T-helper 2 cell treated with Interferon-gamma antibody and Interleukin-4, amounts not matched to agents 5 μg/mL and 100 μg/mL, for 36 hours (primary cell): ENCODE measurements around the gene ZNF630.
"Not testable (repeated sequence)": the region's sequence is repeated elsewhere in the genome, so short reads cannot be mapped to it uniquely, and the experiment has no call there.

Experiments
- DNase-seq: peaks from one replicate; pipeline ENCODE4 v3.0.0; 2021; ENCODE audit warnings: low spot score
- H3K27ac Mint-ChIP-seq: one replicate; pipeline ENCODE4 v1.8.0; 2021; ENCODE audit warnings: mild to moderate bottlenecking, mixed read lengths
- H3K27me3 Mint-ChIP-seq: one replicate; pipeline ENCODE4 v1.8.0; 2021; ENCODE audit warnings: low read depth, mixed read lengths
- H3K36me3 Mint-ChIP-seq: one replicate; pipeline ENCODE4 v1.8.0; 2021; ENCODE audit warnings: low read depth, mixed read lengths
- H3K4me1 Mint-ChIP-seq: one replicate; pipeline ENCODE4 v1.8.0; 2021; ENCODE audit warnings: low read depth, mixed read lengths
- H3K4me3 Mint-ChIP-seq: one replicate; pipeline ENCODE4 v1.8.0; 2022; ENCODE audit warnings: mild to moderate bottlenecking, moderate library complexity, mixed read lengths
- H3K9me3 Mint-ChIP-seq: one replicate; pipeline ENCODE4 v1.8.0; 2021; ENCODE audit warnings: mixed read lengths

ZNF630 gene

DNA sequence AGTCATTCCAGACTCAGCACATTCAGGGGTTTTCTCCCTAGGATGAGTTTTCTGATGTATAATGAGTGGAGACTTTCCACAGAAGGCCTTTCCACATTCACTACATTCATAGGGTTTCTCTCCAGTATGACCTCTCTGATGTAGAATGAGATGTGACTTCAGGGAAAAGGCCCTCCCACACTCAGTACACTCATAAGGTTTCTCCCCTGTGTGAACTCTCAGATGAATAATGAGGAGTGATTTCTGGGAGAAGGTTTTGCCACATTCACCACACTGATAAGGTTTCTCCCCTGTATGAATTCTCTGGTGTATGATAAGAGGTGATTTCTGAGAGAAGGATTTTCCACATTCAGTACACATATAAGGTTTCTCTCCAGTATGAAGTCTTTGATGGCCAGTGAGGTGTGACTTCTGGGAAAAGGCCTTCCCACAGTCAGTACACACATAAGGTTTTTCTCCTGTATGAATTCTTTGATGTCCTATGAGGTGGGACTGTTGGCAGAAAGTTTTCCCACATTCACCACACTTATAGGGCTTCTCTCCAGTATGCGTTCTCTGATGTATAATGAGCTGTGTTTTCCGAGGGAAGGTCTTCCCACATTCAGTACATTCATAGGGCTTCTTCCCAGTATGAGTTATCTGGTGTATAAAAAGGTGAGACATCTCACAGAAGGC, 12.7 kb downstream of the ZNF630 start:
- Mint-ChIP-seq H3K4me1 (no peaks in the 10 kb centered on the region), H3K4me3 (no peak overlapping the region), H3K36me3 (peaks cover 8% of the 10 kb centered on the region), H3K9me3 (peaks cover 23% of the 10 kb centered on the region), H3K27me3 (no peaks in the 10 kb centered on the region), H3K27ac (no peak overlapping the region)
- no peak for DNase-seq

DNA sequence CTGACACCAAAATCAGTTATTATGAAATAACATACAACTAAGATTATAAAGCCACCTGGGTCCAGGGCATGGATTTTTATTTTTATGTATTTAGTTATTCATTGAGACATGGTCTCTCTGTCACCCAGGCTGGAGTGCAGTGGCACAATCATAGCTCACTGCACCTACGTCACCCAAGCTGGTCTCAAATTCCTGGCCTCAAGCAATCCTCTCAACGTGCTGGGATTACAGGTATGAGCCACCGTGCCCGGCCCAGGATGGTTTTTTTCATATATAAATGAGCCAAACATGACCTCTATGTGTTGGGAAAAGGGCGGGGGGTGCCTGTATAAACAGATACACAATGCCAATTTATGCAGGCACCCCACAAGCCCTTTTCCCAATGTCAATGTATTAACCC, 24.6 kb downstream of the ZNF630 start:
- Mint-ChIP-seq H3K36me3 (no peaks in the 10 kb centered on the region), H3K27me3 (no peaks in the 10 kb centered on the region), H3K4me1 (no peaks in the 10 kb centered on the region), H3K4me3 (no peak overlapping the region), H3K9me3 (no peaks in the 10 kb centered on the region), H3K27ac (no peak overlapping the region)
- no peak for DNase-seq

DNA sequence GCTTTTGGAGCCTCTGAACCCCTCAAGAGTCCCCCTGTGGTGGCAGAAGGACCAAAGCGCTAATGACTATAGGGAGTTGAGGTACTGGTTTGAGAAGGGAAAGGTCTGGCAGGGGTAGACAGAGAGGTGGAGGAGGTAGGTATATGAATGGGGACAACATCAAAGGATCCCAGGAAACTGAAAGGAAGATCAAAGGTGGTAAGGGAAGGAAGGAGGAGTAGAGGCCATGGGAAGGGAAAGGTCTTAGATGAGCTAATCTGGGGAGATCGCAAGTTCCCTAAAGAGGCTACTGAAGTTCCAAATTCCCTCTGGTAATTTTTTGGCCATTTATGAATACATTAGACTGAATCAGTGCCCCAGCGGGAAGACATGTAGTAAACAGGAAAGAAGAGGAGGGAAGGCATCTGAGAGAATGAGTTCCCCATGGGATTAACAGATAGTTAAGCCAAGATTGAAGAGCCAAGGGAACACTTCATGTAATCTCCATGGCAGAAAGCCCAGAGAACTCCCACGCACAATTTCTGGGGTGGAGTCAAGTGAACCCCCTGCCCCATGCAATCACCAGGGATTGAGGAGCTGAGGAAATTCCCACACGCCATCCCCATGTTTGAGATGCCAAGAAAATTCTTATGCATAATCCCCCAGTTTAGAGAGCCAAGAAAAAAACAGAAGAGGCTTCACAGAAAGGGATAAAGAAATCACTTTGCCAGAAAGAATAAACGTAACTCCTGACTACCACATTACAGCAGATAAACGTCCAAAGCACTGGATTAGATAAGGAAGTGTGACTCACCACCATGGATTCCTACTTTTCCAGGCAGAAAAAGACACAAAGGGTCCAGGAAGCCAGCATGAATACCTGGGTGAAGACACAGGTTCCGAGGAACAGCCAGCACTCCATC, 25.8 kb downstream of the ZNF630 start:
- Mint-ChIP-seq H3K36me3 (no peaks in the 10 kb centered on the region), H3K9me3 (no peaks in the 10 kb centered on the region), H3K4me1 (no peaks in the 10 kb centered on the region), H3K4me3 (no peak overlapping the region), H3K27me3 (no peaks in the 10 kb centered on the region), H3K27ac (no peak overlapping the region)
- no peak for DNase-seq

DNA sequence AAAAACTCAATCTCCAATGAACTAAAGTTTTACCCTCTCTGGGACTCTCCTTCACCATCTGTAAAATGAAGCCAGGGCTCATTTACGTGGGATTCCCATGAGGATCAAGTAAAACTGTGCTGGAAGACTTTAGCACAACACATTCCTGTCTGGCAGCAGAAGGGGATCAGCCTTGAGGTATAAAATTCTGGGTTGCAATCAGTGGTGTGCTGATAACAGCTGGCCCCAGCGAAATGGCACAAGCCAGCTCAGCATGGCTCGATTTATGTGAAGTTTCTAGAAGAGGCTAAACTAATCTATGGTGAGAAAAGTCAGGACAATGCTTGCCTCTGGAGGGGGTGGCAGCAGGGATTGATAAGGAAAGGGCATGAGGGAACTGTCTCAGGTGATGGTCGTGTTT, 28.4 kb downstream of the ZNF630 start:
- H3K4me3 Mint-ChIP-seq: no peak overlapping the region
- no peak overlapping the region for H3K27ac Mint-ChIP-seq
- no peaks in the 10 kb centered on the region for H3K36me3 Mint-ChIP-seq
- H3K4me1 Mint-ChIP-seq: no peaks in the 10 kb centered on the region
- no peaks in the 10 kb centered on the region for H3K9me3 Mint-ChIP-seq
- no peaks in the 10 kb centered on the region for H3K27me3 Mint-ChIP-seq
- no peak for DNase-seq

DNA sequence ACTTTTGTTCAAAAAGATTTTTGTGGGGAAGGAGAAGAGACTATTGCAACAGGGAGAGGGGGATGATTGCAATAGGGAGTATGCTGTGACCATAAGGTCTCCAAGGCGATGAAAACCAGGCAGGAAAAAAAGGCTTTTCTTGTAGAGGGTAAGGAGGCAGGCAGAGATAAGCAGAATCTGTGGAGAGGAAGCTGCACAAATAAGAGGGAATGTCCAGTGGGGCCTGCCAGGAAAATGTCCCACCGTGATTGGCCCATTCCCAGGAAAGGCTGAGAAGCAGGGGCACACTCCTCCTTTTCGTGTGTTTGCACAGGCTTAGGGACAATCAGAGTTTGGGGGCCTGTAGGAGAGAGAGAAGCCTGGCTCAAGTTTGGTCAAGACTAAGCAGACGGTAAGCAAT, 35.5 kb downstream of the ZNF630 start:
- no peaks in the 10 kb centered on the region for H3K9me3 Mint-ChIP-seq
- no peaks in the 10 kb centered on the region for H3K27me3 Mint-ChIP-seq
- no peak for DNase-seq
- H3K4me1 Mint-ChIP-seq: no peaks in the 10 kb centered on the region
- H3K27ac Mint-ChIP-seq: no peak overlapping the region
- H3K4me3 Mint-ChIP-seq: no peak overlapping the region
- H3K36me3 Mint-ChIP-seq: no peaks in the 10 kb centered on the region

DNA sequence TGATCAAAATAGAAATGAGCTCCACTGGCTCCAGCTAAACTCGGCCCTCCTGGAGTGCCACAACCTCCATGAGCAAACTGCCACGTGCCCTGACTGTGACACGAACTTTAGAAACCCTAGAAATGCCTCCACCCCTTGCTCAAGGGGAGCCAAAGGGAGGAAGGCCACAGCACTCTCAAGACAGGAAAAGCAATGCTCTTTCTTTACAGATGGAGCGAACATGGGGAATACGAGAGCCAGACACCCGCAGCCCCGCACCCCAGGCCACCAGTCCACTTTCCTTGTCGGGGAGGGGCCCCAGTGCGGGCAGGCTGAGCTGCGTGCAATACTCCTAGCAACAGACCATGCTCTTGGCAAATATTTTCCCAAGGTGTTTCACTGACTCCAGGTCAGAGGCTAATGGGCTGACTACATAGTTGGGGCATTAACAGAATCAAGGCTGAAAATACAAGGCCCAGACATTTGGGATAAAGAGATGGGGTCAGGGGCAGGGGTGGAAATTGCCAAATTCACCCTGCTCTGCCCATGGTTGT, 40.7 kb downstream of the ZNF630 start:
- H3K4me1 Mint-ChIP-seq, DNase-seq, H3K4me3 Mint-ChIP-seq, H3K9me3 Mint-ChIP-seq, H3K36me3 Mint-ChIP-seq, H3K27ac Mint-ChIP-seq, H3K27me3 Mint-ChIP-seq: not testable (repeated sequence)

DNA sequence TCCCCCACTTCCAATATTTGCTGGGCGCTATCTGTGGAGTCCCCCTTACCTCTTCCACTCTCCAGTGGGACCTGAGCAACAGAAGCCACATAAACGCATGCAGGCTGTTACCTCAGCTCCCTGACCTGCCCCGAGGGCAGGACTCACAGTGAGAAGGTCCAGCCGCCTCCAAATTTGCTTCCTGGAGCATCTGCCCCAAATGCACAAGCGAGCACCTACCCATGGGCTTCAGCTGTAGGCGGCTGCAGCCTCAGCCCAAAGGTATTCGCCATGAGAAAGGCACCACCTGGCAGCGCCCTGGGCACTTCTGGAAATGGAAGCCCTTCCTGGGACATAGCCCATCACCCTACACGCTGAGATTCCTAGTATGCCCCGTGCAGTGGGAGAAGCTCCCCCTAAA, 41.2 kb downstream of the ZNF630 start:
- Mint-ChIP-seq H3K36me3 (no peaks in the 10 kb centered on the region), H3K27ac (no peak overlapping the region), H3K4me3 (no peak overlapping the region), H3K4me1 (peaks cover 4% of the 10 kb centered on the region), H3K27me3 (no peaks in the 10 kb centered on the region), H3K9me3 (no peaks in the 10 kb centered on the region)
- no peak for DNase-seq

DNA sequence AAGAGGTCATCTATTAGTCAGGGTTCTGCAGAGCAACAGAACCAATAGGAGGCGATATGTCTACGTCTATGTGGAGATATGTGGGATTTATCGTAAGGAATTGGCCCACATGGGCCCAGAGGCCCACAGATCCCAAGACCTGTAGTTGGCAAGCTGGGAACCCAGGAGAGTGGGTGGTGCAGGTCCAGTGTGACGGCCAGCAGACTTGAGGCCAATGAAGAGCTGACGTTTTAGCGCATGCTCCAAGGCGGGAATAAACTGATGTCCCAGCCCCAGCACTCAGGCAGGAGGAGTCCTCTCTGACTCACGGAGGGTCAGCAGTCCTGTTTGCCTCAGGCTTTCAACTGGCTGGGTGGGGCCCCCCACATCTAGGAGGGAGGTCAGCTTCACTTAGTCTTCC, 43.3 kb downstream of the ZNF630 start:
- H3K36me3 Mint-ChIP-seq: no peaks in the 10 kb centered on the region
- no peaks in the 10 kb centered on the region for H3K9me3 Mint-ChIP-seq
- H3K4me3 Mint-ChIP-seq: no peak overlapping the region
- H3K27me3 Mint-ChIP-seq: no peaks in the 10 kb centered on the region
- peaks cover 4% of the 10 kb centered on the region for H3K4me1 Mint-ChIP-seq
- H3K27ac Mint-ChIP-seq: no peak overlapping the region
- DNase-seq: no peak

DNA sequence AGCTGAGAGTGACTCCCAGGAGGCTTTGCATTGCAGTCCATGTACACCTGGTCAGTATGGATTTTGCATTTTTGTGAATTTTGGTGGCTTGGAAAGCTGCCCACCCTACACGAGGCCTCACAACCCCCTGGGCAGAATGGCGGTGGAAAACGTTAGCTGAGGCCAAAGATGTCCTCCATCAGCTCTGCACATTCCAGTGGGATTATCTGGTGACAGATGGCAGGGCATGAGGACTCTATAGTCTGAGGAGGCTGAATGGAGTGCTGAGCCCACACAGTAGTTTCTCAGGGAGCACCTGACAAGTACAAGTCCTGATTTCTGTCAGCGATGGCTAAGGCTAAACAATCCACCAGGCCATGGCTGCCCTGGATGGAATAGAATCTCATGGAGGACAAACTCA, 43.9 kb downstream of the ZNF630 start:
- H3K36me3 Mint-ChIP-seq, H3K27me3 Mint-ChIP-seq, H3K4me3 Mint-ChIP-seq, H3K4me1 Mint-ChIP-seq, DNase-seq, H3K9me3 Mint-ChIP-seq, H3K27ac Mint-ChIP-seq: not testable (repeated sequence)

DNA sequence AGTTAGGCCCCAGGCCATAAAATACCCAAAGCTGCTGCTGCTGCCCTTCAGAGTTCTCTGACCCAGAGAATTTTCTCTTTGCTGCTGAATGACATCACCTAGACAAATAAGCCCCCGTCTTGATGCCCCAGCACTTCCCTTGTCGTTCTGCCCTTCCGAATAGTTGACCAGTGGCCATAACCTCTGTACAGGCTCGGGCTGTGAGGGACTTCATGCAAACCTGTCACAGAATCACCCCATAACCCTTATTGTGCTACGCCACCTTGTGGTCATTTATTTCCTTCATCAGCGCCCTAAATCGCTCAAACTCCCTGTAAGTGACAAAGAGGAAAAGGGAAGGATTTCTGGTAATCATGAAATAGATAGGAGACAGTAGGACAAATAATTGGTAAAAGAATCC, 45.9 kb downstream of the ZNF630 start:
- no peak overlapping the region for H3K4me3 Mint-ChIP-seq
- peak; percentile 23 for DNase-seq
- peaks cover 14% of the 10 kb centered on the region for H3K9me3 Mint-ChIP-seq
- H3K36me3 Mint-ChIP-seq: peaks cover 6% of the 10 kb centered on the region
- no peaks in the 10 kb centered on the region for H3K27me3 Mint-ChIP-seq
- H3K4me1 Mint-ChIP-seq: peaks cover 9% of the 10 kb centered on the region
- H3K27ac Mint-ChIP-seq: no peak overlapping the region

DNA sequence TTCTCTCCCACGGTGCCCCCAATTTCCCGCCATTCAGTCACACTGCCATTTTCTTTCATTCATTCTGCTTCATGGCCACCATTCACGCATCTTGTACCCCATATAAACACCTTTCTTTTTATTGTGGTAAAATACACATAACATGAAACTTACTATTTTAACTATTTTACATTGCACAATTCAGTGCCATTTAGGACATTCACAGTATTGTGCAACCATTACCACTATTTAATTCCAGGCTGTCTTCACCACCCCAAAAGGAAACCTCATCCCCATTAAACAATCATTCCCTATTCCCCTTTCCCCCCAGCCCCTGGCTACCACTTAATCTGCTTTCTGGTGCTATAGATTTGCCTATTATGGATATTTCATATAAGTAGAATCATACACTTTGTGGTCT, 48.7 kb downstream of the ZNF630 start:
- no peak overlapping the region for H3K4me3 Mint-ChIP-seq

DNA sequence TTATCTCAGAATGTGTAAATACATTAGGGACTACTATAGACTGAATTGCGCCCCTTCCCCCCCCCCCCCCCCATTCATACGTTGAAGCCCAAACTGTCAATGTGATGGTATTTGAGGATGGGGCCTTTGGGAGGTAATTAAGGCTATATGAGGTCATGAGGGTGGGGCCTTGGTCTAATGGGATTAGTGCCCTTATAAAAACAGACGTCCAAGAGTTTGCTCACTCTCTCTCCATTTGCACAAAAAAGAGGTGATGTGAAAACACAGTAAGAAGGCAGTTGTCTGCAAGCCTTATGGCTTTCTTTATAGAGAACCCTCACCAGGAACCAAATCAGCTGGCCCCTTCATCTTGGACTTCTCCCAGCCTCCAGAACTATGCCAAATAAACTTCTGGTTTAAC, 49.3 kb downstream of the ZNF630 start:
- Mint-ChIP-seq H3K9me3 (peaks cover 14% of the 10 kb centered on the region), H3K4me3 (no peak overlapping the region), H3K27me3 (no peaks in the 10 kb centered on the region), H3K36me3 (peaks cover 6% of the 10 kb centered on the region), H3K4me1 (peaks cover 9% of the 10 kb centered on the region), H3K27ac (no peak overlapping the region)
- DNase-seq: no peak

More for the DNA sequence above, 48.7 kb downstream of the ZNF630 start:
- Mint-ChIP-seq H3K9me3 (peaks cover 14% of the 10 kb centered on the region), H3K27ac (no peak overlapping the region), H3K27me3 (no peaks in the 10 kb centered on the region), H3K36me3 (peaks cover 6% of the 10 kb centered on the region), H3K4me1 (peaks cover 9% of the 10 kb centered on the region)
- no peak for DNase-seq

DNA sequence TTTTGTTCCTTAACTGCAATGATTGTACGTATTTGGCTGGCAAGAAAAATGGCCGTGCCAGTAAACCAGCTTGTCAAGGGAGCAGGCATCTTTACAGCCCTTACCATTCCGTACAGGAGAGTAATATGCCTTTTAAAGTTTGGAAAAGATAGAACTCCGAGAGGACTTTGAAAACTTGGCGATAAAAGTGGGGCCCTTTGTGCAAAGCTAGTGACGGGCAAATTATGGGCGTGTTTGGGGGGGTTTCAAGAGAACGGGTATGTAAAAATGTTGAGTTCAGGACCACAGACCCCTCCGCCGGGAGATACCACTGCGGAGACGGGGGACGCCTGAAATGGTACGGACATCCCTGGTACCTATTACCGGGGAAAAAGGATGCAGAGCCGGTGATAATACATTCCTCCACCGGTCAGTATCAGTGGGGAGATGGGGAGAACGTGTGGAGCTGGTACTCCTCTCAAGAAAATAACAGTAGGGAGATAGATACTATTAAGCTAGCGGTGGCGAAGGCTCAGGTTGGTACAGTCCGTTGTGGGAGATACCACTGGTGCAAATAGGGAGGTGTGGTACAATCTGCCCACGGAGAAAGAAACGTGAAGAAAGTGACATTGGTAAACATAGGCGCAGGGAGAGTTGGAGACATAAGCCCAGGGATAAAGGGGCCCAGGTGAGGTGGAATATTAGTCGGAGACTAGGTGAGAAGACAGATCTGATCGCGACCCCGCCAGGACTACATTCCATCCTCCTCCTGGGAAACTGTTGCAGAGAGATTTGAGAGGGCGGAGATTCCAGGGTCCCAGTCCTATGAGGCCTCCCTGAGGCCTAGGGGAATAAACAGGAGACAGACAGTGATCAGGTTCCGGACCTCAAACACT, 50.2 kb downstream of the ZNF630 start:
- H3K9me3 Mint-ChIP-seq: peaks cover 14% of the 10 kb centered on the region
- peak overlapping the region; percentile 87 for H3K27ac Mint-ChIP-seq
- peaks cover 6% of the 10 kb centered on the region for H3K36me3 Mint-ChIP-seq
- H3K4me1 Mint-ChIP-seq: peaks cover 9% of the 10 kb centered on the region
- DNase-seq: peak; percentile 16
- peak overlapping the region; percentile 86 for H3K4me3 Mint-ChIP-seq
- H3K27me3 Mint-ChIP-seq: no peaks in the 10 kb centered on the region

DNA sequence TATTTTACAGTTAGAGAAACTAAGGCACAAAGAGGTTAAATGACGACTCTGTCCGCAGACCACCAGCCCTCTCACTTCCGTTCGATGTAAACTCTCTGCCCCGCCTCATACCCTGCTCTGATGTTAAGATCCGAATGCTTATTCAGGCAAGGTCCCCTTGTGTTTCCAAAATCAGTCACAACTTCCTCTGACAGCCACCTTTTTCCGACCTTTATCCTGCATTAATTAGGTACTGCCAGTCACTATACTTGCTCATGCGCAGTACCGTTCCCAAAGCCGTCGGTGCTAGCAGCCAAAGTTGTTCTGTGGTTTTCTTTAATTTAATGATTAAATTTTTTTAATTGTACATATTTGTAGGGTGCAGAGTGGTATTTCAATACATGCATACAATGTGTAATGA, 51.0 kb downstream of the ZNF630 start:
- H3K4me1 Mint-ChIP-seq, H3K36me3 Mint-ChIP-seq, H3K27me3 Mint-ChIP-seq, H3K27ac Mint-ChIP-seq: not testable (repeated sequence)
- DNase-seq: peak; percentile 27
- Mint-ChIP-seq H3K9me3 (peaks cover 14% of the 10 kb centered on the region), H3K4me3 (peak overlapping the region; percentile 50)
